ENCODE results near the gene TET3.

DNA sequence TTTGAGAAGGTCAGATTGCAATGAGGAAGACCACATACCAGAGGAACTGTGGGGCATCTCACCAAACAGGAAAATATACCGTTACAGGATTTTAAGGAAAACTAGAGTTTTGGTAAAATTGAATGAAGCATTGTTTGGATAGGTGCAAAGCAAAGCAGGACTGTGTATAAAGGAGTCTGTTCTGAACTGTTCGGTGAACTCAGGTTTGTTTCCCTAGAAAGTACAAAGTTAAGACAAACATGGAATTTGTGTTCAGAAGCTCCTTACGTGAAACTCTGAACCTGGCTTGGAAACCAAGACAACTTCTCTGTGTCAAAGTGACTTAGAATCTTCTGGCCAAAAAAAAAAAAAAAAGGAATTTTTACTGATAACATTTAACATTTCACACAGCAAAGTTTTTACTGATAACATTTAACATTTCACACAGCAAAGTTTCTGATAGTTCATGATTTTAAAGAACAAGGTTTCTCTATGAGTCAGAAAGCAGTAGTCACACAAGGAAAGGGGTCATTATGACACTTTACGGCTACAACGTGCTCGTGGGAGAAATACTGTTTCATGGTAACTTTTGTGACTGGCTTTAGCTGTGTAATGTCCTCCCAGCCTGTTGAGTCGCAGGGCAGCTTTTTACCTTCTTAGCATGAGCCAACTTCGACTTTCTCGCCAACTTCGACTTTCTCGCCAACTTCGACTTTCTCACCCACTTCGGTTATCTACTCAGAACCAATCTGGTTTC, 21.2 kb upstream of the TET3 start:
- TF ChIP-seq, protein P1, sequence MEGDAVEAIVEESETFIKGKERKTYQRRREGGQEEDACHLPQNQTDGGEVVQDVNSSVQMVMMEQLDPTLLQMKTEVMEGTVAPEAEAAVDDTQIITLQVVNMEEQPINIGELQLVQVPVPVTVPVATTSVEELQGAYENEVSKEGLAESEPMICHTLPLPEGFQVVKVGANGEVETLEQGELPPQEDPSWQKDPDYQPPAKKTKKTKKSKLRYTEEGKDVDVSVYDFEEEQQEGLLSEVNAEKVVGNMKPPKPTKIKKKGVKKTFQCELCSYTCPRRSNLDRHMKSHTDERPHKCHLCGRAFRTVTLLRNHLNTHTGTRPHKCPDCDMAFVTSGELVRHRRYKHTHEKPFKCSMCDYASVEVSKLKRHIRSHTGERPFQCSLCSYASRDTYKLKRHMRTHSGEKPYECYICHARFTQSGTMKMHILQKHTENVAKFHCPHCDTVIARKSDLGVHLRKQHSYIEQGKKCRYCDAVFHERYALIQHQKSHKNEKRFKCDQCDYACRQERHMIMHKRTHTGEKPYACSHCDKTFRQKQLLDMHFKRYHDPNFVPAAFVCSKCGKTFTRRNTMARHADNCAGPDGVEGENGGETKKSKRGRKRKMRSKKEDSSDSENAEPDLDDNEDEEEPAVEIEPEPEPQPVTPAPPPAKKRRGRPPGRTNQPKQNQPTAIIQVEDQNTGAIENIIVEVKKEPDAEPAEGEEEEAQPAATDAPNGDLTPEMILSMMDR (IDR thresholded peaks at IDR 0.05) = no peak
- no peak for TF ChIP-seq POLR2A (IDR thresholded peaks at IDR 0.05)
